ENCODE data around the gene CCDC178. TPM values are rescaled to one million over a fixed set of nuclear protein-coding genes. Genes with fewer than 3 reads are reported as not detected.

Gene CCDC178, protein sequence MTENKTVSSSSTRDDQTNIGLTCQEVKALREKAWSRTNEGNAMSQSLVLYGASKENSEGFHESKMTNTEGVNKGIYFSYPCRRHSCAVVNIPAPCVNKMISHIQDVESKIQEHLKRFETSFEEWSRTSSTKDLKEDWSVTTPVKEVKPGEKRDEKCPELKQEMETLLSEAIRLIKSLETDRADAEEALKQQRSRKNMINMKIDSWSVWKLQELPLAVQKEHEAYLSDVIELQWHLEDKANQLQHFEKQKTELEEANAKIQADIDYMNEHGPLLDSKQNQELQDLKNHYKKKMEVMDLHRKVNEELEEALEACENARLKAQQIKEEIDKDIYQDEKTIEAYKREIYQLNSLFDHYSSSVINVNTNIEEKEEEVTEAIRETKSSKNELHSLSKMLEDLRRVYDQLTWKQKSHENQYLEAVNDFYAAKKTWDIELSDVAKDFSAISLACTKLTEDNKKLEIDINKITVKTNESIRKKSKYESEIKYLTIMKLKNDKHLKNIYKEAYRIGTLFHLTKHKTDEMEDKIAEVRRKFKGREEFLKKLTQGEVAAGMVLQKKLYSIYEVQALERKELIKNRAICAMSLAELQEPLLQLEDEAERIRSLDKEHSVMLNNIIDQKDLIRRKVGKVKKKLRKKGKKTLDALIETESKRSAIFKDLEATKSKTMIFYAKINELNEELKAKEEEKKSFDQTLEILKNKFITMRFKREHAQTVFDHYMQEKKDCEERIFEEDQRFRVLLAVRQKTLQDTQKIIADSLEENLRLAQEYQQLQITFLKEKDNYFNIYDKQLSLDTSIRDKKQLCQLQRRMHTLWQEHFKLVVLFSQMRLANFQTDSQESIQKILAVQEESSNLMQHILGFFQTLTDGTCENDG
- 3.1 TPM for total RNA-seq

DNA sequence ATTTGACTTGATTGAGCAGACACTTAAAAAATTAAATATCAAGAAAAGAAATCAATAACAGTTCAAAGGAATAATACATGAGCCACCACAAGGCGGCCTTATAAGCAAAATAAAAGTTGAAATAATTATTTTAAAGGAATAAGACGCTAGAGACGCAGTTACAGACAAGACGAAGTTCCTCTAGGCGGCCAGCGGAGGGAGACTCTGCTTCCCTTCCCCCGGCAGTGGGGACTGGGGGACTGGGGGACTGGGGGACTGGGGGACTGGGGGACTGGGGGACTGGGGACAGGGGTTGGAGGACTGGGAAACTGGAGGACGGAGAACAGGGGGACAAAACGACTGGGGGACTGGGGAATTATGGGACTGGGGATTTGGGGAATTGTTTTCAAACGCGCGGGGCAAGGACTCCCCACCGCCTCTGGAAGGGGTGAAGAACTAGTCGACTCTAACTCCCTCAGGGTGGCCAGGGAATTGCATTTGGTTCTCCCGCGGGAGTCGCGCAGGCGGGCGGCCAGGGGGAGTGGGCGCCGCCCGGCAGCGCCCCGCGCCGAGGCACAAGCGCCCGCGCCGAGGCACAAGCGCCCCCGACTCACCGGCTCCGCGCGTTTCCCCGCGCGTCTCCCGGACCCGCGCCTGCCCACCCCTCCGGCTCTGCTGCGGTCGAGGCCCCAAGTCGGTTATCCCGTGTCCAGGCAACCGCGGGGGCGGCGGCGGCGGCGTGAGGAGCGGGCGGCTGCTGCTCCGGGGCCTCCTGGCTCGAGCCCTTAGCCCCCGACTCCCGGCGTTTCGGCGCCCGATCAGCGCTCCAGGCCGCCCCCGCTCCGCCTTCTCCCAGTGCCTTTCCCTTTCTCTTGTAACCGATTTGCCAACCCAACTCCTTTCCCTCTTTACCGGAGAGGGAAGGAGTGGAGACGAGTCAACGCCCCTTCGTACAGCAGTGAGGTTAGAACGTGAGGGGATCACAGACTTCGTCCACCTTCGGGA lies at the start of gene CCDC178:
Gene CCDC178 (minus strand): TSS at position 662 of the 984 bp plus-strand sequence. CDS start 28,633 bp downstream, outside the sequence.

Other genes with a start within 250 kb of the CCDC178 start
- gene ASXL3, start 137.5 kb upstream of the CCDC178 start, total RNA-seq, result 30.6 TPM

All from camera-type eye (tissue), 1 donor.